ENCODE results near the gene KCNK15. TPM values are rescaled to one million over a fixed set of nuclear protein-coding genes. Genes with fewer than 3 reads are reported as not detected.

The KCNK15 gene
- total and polyA plus RNA-seq, 7 donors, result 0.08 to 0.79 (median 0.21) TPM; not detected in 1

DNA sequence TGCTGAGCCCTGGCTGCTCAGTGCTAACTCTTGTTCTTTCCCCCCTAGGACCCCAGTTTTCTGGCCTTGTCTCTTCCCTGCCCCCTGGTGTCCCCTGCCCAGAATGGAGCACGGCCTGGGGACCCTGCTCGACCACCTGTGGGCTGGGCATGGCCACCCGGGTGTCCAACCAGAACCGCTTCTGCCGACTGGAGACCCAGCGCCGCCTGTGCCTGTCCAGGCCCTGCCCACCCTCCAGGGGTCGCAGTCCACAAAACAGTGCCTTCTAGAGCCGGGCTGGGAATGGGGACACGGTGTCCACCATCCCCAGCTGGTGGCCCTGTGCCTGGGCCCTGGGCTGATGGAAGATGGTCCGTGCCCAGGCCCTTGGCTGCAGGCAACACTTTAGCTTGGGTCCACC lies 18.6 kb upstream of the KCNK15 start:
- ATAC-seq (no peak), DNase-seq (no peak)
- no peaks in the 10 kb centered on the region for H3K27me3 ChIP-seq (ENCODE audit: insufficient read depth in 3 of 3, low read length in 2 of 3)
- 87 to 95% (median 93%) methylated on average over 11 of the region's 11 CpGs for WGBS, 3 donors
- intact Hi-C loops (cut with DNase I), result no loop called here
- no peaks in the 10 kb centered on the region for H3K9me3 ChIP-seq
- H3K27ac ChIP-seq, result no peak overlapping the region
- H3K36me3 ChIP-seq (ENCODE audit: insufficient read depth in 1 of 2, low read depth in 1 of 2), result no peaks in the 10 kb centered on the region
- TF ChIP-seq, protein P1, sequence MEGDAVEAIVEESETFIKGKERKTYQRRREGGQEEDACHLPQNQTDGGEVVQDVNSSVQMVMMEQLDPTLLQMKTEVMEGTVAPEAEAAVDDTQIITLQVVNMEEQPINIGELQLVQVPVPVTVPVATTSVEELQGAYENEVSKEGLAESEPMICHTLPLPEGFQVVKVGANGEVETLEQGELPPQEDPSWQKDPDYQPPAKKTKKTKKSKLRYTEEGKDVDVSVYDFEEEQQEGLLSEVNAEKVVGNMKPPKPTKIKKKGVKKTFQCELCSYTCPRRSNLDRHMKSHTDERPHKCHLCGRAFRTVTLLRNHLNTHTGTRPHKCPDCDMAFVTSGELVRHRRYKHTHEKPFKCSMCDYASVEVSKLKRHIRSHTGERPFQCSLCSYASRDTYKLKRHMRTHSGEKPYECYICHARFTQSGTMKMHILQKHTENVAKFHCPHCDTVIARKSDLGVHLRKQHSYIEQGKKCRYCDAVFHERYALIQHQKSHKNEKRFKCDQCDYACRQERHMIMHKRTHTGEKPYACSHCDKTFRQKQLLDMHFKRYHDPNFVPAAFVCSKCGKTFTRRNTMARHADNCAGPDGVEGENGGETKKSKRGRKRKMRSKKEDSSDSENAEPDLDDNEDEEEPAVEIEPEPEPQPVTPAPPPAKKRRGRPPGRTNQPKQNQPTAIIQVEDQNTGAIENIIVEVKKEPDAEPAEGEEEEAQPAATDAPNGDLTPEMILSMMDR (IDR thresholded peaks at IDR 0.05), result no peak
- peaks cover 37% of the 10 kb centered on the region for H3K4me1 ChIP-seq
- H3K4me3 ChIP-seq, result no peak overlapping the region

GRCh38 chr20:44727651-44728050 lies 18.0 kb upstream of the KCNK15 start:
- Histone ChIP-seq H3K4me1 (peaks cover 37% of the 10 kb centered on the region), H3K36me3 (ENCODE audit: insufficient read depth in 1 of 2, low read depth in 1 of 2) (no peaks in the 10 kb centered on the region), H3K9me3 (no peaks in the 10 kb centered on the region), H3K27me3 (ENCODE audit: insufficient read depth in 3 of 3, low read length in 2 of 3) (no peaks in the 10 kb centered on the region), H3K4me3 (no peak overlapping the region), H3K27ac (no peak overlapping the region)
- WGBS, 3 donors, result 89 to 97% (median 94%) methylated on average over 2 of the region's 2 CpGs
- ATAC-seq (no peak), DNase-seq (no peak)
- TF ChIP-seq, protein P1 (IDR thresholded peaks at IDR 0.05), result no peak
- intact Hi-C loops (cut with DNase I), result no loop called here

GRCh38 chr20:44728801-44729443 lies 16.7 kb upstream of the KCNK15 start:
- TF ChIP-seq, protein P1 (IDR thresholded peaks at IDR 0.05), result no peak
- intact Hi-C loops (cut with DNase I), result no loop called here
- peak; percentile 94 to 97 (median 95) for ATAC-seq
- H3K36me3 ChIP-seq (ENCODE audit: insufficient read depth in 1 of 2, low read depth in 1 of 2), result no peaks in the 10 kb centered on the region
- H3K27me3 ChIP-seq (ENCODE audit: insufficient read depth in 3 of 3, low read length in 2 of 3), result no peaks in the 10 kb centered on the region
- H3K9me3 ChIP-seq, result no peaks in the 10 kb centered on the region
- WGBS, 3 donors, result 9 to 16% (median 12%) methylated on average over 9 of the region's 9 CpGs
- DNase-seq, result peak; percentile 78 to 92
- H3K27ac ChIP-seq, result peak overlapping the region; percentile 59
- H3K4me3 ChIP-seq, result no peak overlapping the region
- peaks cover 42% of the 10 kb centered on the region for H3K4me1 ChIP-seq

DNA sequence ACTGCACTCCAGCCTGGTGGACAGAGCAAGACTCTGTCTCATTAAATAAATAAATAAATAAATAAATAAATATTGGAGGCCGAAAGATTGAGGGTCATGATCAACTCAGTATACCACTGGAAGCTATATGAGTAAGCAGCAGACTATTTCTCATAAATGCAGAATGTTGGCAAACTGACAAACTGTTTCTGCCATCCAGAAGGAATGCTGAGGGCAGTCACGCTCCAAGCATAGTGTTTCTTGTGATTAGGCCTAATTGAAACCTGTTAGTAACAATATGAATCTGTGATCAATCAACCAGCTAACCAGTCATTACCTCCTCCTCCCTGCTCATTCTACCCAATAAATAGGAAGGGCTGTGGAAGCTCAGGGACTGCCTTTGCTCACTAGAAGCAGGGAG lies 15.2 kb upstream of the KCNK15 start:
- H3K4me3 ChIP-seq, result no peak overlapping the region
- no peaks in the 10 kb centered on the region for H3K36me3 ChIP-seq (ENCODE audit: insufficient read depth in 1 of 2, low read depth in 1 of 2)
- no peaks in the 10 kb centered on the region for H3K9me3 ChIP-seq
- H3K4me1 ChIP-seq, result peaks cover 42% of the 10 kb centered on the region
- ATAC-seq, result no peak
- no peaks in the 10 kb centered on the region for H3K27me3 ChIP-seq (ENCODE audit: insufficient read depth in 3 of 3, low read length in 2 of 3)
- intact Hi-C loops (cut with DNase I), result loop anchor here in 1 of 2 donors (10.0 kb wide), 1 partner anchor 206 kb away; the partner anchor contains the start of gene SERINC3
- H3K27ac ChIP-seq, result no peak overlapping the region
- WGBS, 3 donors, result 72 to 81% (median 76%) methylated on average over 2 of the region's 2 CpGs
- DNase-seq, result no peak
- TF ChIP-seq, protein P1 (IDR thresholded peaks at IDR 0.05), result no peak

Measured in psoas muscle (tissue), 8 donors.